Amygdala (tissue), 56 donors: ENCODE measurements around the gene ASTN2.
A peak's percentile ranks its signal among the peaks of the same experiment; 100 is the strongest.

Source experiments
- DNase-seq, 56 donors: peaks; one replicate each; lab custom pipeline; 2025; lab: John Stamatoyannopoulos, UW

The ASTN2 gene

GRCh38 chr9:117368684-117369230 lies 46.1 kb downstream of the ASTN2 start:
- no peak for DNase-seq

- no peak for DNase-seq
Observed at GRCh38 chr9:117365438-117365837, 49.4 kb downstream of the ASTN2 start.

- DNase-seq = no peak
Observed at GRCh38 chr9:117363006-117363405, 51.9 kb downstream of the ASTN2 start.

DNA sequence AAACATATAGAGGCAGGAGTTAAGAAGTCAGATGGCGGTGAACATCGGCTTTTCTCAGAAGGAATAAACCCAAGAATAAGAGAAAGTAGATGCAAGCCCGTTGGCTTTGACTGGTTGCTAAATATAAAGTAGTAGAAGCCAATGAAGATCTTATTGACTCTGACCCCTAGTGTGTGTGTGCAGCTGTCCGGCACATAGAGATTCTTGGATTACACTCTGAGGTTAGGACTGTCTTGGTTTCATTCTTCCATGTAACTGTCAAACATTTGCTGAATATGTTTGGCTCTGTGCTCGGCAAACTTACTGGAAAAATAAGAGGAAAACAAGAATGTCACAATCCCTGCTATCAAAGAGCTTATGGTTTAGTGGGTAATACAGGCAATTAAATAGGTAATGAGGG lies 54.9 kb downstream of the ASTN2 start:
- no peak for DNase-seq

DNA sequence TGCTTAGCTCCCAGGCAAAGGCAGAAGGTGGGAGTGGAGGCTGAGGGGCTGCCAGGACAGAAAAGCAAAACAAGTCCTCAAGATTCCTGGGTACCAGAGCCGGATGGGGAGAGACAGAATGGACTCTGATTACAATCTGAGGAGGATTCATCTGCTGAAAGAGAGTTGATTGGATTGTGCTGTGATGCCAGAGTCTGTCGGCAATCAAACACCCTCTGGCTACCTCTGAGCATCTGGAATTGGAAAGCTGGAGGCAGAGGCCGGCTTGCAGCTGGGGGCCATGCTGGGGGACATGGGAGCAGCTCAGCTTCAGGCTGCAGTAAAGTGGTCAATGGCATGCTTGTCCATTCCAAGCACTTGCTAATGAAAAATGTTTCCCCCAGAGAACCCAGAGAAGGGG lies 59.3 kb downstream of the ASTN2 start:
- peak in 1 of 56 donors; percentile 4 for DNase-seq

- no peak for DNase-seq
Observed at GRCh38 chr9:117354997-117355396, 59.9 kb downstream of the ASTN2 start.

GRCh38 chr9:117354244-117354847 lies 60.5 kb downstream of the ASTN2 start:
- DNase-seq = no peak

GRCh38 chr9:117344892-117345660 lies 69.8 kb downstream of the ASTN2 start:
- peak in 1 of 56 donors; percentile 15 for DNase-seq

GRCh38 chr9:117343427-117343826 lies 71.4 kb downstream of the ASTN2 start:
- DNase-seq = no peak

DNA sequence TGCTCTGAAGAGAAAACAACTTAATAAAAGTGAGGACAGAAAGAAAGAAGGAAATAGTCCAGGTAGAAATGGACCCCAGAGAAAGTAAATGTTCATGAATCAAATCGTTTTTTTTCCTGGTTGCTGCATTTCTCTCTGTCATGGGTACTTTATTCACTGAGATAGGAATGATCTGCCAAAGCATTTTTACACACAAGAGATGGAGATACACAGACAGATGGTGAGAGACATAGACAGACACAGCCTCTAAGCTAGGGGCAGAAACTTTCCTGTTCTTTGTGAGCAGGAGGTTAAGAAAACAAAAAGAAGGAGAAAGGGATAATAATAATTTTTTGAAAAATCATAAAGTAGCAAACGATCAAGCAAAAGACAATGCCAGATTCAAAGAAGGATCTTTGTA lies 73.7 kb downstream of the ASTN2 start:
- DNase-seq = no peak

DNA sequence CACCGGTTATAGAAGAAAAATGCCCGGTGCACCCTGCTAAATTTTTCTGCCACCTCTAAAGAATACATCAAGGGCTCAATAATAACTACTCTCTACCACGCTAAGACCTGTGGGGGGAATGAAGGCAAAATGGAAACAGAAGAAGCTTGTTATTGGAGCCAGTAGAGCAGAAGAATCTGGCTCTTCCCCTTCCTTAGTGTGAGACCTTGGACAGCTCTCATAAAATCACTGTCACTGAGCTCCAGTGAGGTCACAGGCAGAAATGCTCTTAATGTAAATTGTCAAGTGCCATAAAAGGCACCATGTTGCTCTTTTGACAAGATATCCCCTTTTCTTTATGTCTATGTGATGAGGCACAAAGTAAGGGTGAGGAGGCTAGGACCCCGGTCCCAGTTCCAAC lies 74.4 kb downstream of the ASTN2 start:
- no peak for DNase-seq

DNA sequence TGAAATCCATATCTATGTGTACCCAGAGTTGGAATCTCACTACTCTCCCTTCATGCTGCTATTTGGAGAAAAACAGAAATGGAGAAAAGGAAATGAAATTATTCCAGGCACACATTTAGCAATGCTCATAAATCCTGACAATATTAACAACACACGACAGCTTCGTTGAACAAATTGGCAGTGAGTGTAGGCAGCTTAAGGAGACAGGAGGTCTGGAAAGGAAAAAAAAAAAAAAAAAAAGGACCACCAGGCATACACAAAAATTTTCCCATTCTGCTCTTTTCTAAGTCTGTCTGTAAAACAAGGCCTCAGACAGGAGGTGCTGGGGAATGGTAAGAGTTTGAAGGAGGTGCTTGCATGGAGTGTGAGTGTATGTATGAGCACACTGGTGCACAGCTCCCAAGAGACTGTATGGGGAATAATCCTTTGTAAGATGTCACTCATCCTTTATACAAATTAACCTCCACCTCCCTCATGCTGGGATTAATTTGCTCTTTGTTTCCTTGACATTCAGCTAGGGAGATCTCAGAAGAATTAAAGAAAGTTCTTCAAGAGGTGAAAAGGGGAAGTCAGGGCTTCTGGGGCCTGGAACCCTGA lies 78.9 kb downstream of the ASTN2 start:
- no peak for DNase-seq

DNA sequence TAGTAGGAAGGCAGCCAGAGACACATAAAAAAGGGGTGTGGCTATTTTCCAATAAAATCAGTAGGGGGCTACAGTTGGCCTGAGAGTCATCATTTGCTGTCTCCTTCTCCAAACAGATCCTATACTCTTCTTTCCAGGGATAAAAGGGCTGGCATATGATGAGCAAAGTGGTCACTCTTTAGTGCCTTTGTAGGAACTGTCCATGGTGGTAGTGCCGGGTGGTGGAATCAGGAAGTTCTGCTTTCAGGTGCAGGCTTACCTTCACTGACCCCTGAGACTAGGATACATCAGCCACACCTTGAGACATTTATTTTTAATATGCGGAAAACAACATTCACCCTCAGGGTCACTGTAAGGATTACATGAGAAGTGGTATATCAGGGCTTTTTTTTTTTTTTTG lies 80.8 kb downstream of the ASTN2 start:
- DNase-seq = no peak

DNA sequence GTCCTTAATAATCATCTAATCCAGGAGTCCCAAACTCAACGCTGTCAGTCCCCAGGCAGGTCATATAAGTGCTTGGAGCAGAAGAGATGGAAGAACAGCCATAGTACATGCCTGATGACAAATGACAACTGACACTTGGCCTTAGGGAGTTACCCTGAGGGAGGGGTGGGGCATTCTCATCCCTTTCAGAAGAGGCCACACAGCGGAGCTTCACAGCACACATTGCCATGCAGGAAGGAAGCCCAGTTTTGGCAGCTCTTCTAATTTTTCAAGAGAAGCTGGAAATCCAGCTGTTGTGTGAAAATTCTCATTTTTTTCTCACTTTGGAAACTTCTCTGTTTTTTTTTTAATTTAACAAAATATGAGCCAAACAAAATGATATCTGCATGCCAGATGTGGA lies 89.0 kb downstream of the ASTN2 start:
- DNase-seq = peak in 3 of 56 donors; percentile 3 to 37 (median 7)

DNA sequence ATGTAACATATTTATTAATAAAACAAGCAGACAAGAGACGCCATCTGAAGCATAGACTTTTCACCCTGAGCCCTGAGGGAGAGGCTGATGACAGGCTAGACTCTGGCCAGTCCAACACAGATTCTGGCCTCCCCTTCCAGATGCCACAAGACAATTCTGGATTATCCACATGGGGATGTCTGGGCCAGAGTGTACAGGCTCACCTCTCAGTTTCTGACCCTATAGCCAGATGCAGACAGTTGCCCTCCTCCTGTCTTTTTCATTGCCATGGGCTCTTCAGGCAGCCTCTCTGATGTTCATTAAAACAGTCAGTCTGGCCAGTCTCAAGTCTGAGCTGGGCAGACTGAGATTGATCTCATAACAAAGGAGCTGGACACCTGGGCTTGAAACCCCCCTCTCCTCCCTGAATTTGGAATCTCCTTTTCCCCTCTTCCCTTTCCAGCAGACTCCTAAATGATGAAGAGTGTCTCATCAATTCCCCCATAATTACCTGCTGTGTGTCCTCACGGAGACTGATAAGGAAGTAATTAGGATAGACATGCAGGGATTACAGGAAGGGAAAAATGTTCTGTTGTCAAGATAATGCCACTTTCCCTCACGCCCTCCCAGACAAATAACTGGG lies 89.6 kb downstream of the ASTN2 start:
- DNase-seq = no peak

DNA sequence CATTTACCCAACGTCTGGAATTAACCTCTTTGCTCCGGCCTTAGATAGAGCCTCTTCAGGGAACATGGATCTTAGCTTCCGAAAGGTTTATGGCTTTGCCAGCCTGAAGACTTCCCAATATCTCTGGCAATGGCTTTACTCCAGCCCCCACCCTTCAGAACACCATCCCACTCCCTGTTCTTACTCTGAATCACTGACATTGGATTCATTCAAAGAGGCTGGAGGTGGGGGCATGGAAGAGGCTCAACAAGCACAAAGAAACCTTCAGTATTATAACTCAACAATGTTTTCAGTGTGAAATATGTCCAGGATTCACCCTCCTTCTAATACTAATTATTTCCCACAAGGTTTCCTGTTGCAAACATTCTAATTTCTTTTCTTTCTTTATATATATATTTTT lies 91.5 kb downstream of the ASTN2 start:
- DNase-seq = peak in 8 of 56 donors; percentile 0 to 13 (median 7)

- DNase-seq = no peak
Observed at GRCh38 chr9:117317192-117317591, 97.7 kb downstream of the ASTN2 start.

DNA sequence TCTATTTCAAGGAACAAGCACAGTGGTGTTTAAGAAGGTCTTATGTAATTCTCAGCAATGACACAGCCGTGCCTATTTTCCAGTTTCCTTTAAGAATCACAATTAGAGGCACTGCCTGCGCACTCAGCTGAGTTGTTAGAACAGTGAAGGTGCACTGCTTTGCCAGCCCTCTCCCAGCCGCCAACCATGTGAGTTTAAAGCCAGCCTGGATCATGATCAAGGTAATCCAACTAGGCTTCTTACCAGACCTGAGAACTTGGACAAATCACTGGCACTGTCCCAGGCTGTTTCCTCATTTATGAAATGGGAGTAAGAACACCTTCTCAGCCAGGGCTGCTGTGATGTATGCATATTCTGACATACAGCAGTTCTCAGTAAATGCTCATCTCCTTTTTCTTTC lies 99.6 kb downstream of the ASTN2 start:
- DNase-seq = peak in 23 of 56 donors; percentile 1 to 67 (median 16)

- DNase-seq = no peak
Observed at GRCh38 chr9:117313989-117314388, 100.9 kb downstream of the ASTN2 start.

DNA sequence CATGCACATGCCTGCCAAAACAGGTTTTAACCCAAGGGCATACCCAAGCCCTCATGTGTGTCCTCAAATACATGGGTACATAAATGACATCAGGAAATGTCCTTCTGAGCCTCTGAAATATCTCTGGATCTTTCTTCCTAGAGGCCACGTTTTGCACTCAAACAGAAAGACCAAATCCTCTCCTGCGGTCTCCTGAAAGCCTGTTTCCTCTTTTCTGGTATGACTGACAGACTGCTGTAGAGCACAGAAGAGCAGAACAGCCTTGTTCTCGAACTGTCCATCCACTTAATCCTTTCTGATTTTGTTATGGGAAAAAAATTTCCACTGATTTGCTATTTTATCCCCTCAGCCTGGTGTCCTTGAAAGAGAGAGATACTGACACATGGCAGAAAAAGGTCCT lies 107.2 kb downstream of the ASTN2 start:
- DNase-seq = no peak

DNA sequence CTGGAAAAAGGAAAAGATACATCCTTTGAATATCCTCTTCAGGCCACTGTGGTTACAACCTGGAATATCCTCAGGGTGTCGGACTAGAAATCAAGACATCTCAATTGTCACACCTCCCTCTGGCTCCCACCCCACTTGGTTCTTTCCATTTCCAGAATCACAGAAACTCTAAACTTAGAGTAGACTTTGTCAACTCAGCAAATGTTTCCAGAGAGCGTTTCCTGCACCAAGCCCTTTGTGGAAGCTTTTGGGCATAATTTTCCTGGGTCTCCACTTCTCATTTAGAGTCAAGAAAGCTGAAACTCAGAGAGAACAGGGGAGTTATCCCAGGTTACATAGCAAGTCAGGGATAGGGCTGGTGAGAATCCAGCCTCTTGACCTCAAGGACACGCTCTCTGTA lies 108.8 kb downstream of the ASTN2 start:
- DNase-seq = no peak
